Measurements from ENCODE around the gene KIF26B.

GRCh38 chr1:245483247-245483646, 328.5 kb downstream of the KIF26B start:
- TF ChIP-seq CTCF (IDR thresholded peaks at IDR 0.05; ENCODE audit: borderline replicate concordance, extremely low read depth, low read length, poor library complexity, severe bottlenecking) (no peak), EZH2 (IDR thresholded peaks at IDR 0.05; ENCODE audit: borderline replicate concordance, low read depth, low read length, severe bottlenecking) (no peak)

All from DND-41 (cell line).